ENCODE results near the gene ARRB2.
A peak's percentile ranks its signal among the peaks of the same experiment; 100 is the strongest.
"Not testable (repeated sequence)": the region's sequence is repeated elsewhere in the genome, so short reads cannot be mapped to it uniquely, and the experiment has no call there.

ARRB2 gene

GRCh38 chr17:4709794-4710692 lies at the start of gene ARRB2:
Gene ARRB2, plus strand, starts transcription at chr17:4710632. Its CDS starts 90 bp downstream, at chr17:4710722.
- H3K4me3 ChIP-seq (ENCODE audit: low read depth, low read length), result peak within 1 kb of the TSS; percentile 69

GRCh38 chr17:4663711-4664110 lies 46.7 kb upstream of the ARRB2 start:
- no peak overlapping the region for H3K4me3 ChIP-seq (ENCODE audit: low read depth, low read length)

GRCh38 chr17:4664230-4664629 lies 46.2 kb upstream of the ARRB2 start:
- no peak overlapping the region for H3K4me3 ChIP-seq (ENCODE audit: low read depth, low read length)

GRCh38 chr17:4665027-4665426 lies 45.4 kb upstream of the ARRB2 start:
- H3K4me3 ChIP-seq (ENCODE audit: low read depth, low read length), result no peak overlapping the region

GRCh38 chr17:4666296-4666695 lies 44.1 kb upstream of the ARRB2 start:
- no peak overlapping the region for H3K4me3 ChIP-seq (ENCODE audit: low read depth, low read length)

- H3K4me3 ChIP-seq (ENCODE audit: low read depth, low read length), result no peak overlapping the region
Observed at GRCh38 chr17:4667166-4667565, 43.3 kb upstream of the ARRB2 start.

GRCh38 chr17:4672055-4672630 lies 38.3 kb upstream of the ARRB2 start:
- H3K4me3 ChIP-seq (ENCODE audit: low read depth, low read length), result no peak overlapping the region

- H3K4me3 ChIP-seq (ENCODE audit: low read depth, low read length), result no peak overlapping the region
Observed at GRCh38 chr17:4672751-4673150, 37.7 kb upstream of the ARRB2 start.

- H3K4me3 ChIP-seq (ENCODE audit: low read depth, low read length), result no peak overlapping the region
Observed at GRCh38 chr17:4673169-4673568, 37.3 kb upstream of the ARRB2 start.

- H3K4me3 ChIP-seq (ENCODE audit: low read depth, low read length), result no peak overlapping the region
Observed at GRCh38 chr17:4673986-4674684, 36.3 kb upstream of the ARRB2 start.

GRCh38 chr17:4674685-4674998 lies 35.8 kb upstream of the ARRB2 start:
- H3K4me3 ChIP-seq (ENCODE audit: low read depth, low read length), result no peak overlapping the region

GRCh38 chr17:4675791-4676190 lies 34.6 kb upstream of the ARRB2 start:
- H3K4me3 ChIP-seq (ENCODE audit: low read depth, low read length), result no peak overlapping the region

- H3K4me3 ChIP-seq (ENCODE audit: low read depth, low read length), result no peak overlapping the region
Observed at GRCh38 chr17:4676791-4677190, 33.6 kb upstream of the ARRB2 start.

- H3K4me3 ChIP-seq (ENCODE audit: low read depth, low read length), result no peak overlapping the region
Observed at GRCh38 chr17:4678448-4679026, 31.9 kb upstream of the ARRB2 start.

- H3K4me3 ChIP-seq (ENCODE audit: low read depth, low read length), result no peak overlapping the region
Observed at GRCh38 chr17:4679658-4680057, 30.8 kb upstream of the ARRB2 start.

GRCh38 chr17:4683739-4684138 lies 26.7 kb upstream of the ARRB2 start:
- not testable (repeated sequence) for H3K4me3 ChIP-seq (ENCODE audit: low read depth, low read length)

GRCh38 chr17:4689872-4690271 lies 20.6 kb upstream of the ARRB2 start:
- not testable (repeated sequence) for H3K4me3 ChIP-seq (ENCODE audit: low read depth, low read length)

GRCh38 chr17:4690745-4691144 lies 19.7 kb upstream of the ARRB2 start:
- no peak overlapping the region for H3K4me3 ChIP-seq (ENCODE audit: low read depth, low read length)

GRCh38 chr17:4691686-4692085 lies 18.7 kb upstream of the ARRB2 start:
- H3K4me3 ChIP-seq (ENCODE audit: low read depth, low read length), result no peak overlapping the region

GRCh38 chr17:4693416-4693815 lies 17.0 kb upstream of the ARRB2 start:
- H3K4me3 ChIP-seq (ENCODE audit: low read depth, low read length), result no peak overlapping the region

GRCh38 chr17:4696437-4696805 lies 14.0 kb upstream of the ARRB2 start:
- no peak overlapping the region for H3K4me3 ChIP-seq (ENCODE audit: low read depth, low read length)

Measured in iPS-11a (cell line).